Caco-2 (cell line): ENCODE results near the gene SLC8A2. TPM values are rescaled to one million over a fixed set of nuclear protein-coding genes. Genes with fewer than 3 reads are reported as not detected.

Experiments used
- BruUV-seq: library from RNA; stranded (reverse); fragments of 400-500 nt; replicated peaks from 2 replicates; lab custom pipeline; 2021; lab: Mats Ljungman, UMichigan
- CTCF ChIA-PET: fragments of 300-600 bp; sonication (Branson Sonifier 250); formaldehyde crosslinking; loops from one replicate; lab custom pipeline; 2022; ENCODE audit warnings: antibody characterized with exemption; lab: Charles Lee
- POLR2A ChIA-PET: fragments of 300-600 bp; sonication (Branson Sonifier 250); formaldehyde crosslinking; loops from one replicate; lab custom pipeline; 2022; ENCODE audit warnings: antibody characterized with exemption; lab: Charles Lee
- DNase-seq, 2 experiments: peaks; one replicate each; pipeline versions ENCODE4 v3.0.0 to v3.0.0-alpha.2; 2020 to 2022
- H3K27me3 ChIP-seq: replicated peaks from 2 replicates; pipeline ENCODE4 v1.6.0; 2011; ENCODE audit warnings: low read length; ENCODE audit not compliant: control insufficient read depth, insufficient read depth
- H3K36me3 ChIP-seq: 2 replicates; pipeline ENCODE4 v1.5.1; 2011; ENCODE audit warnings: low read length; ENCODE audit not compliant: control insufficient read depth, insufficient read depth
- H3K4me1 ChIP-seq: fragments of 250-450 bp; sonication (Bioruptor Pico); 2 replicates; pipeline ENCODE4 v1.5.1; 2020; ENCODE audit warnings: mild to moderate bottlenecking
- H3K4me3 ChIP-seq: 2 replicates; pipeline ENCODE4 v1.5.1; 2011; ENCODE audit warnings: low read depth, mild to moderate bottlenecking, control low read depth, low read length
- H3K9me3 ChIP-seq: fragments of 250-450 bp; sonication (Bioruptor Pico); 2 replicates; pipeline ENCODE4 v1.5.1; 2020; ENCODE audit warnings: mild to moderate bottlenecking, moderate library complexity
- H3K27ac Mint-ChIP-seq: one replicate; pipeline ENCODE4 v1.8.0; 2022; ENCODE audit warnings: mixed read lengths; ENCODE audit not compliant: unreplicated experiment
- H3K27me3 Mint-ChIP-seq: one replicate; pipeline ENCODE4 v1.8.0; 2022; ENCODE audit warnings: mixed read lengths; ENCODE audit not compliant: insufficient read depth, unreplicated experiment
- H3K36me3 Mint-ChIP-seq: one replicate; pipeline ENCODE4 v1.8.0; 2022; ENCODE audit warnings: mild to moderate bottlenecking, mixed read lengths; ENCODE audit not compliant: insufficient read depth, unreplicated experiment
- H3K4me1 Mint-ChIP-seq: one replicate; pipeline ENCODE4 v1.8.0; 2022; ENCODE audit warnings: low read depth, mixed read lengths; ENCODE audit not compliant: unreplicated experiment
- H3K4me3 Mint-ChIP-seq: one replicate; pipeline ENCODE4 v1.8.0; 2022; ENCODE audit warnings: mild to moderate bottlenecking, moderate library complexity, mixed read lengths; ENCODE audit not compliant: unreplicated experiment
- H3K9me3 Mint-ChIP-seq: one replicate; pipeline ENCODE4 v1.8.0; 2022; ENCODE audit warnings: mixed read lengths; ENCODE audit not compliant: unreplicated experiment
- CTCF ChIP-seq, 2 experiments: fragments of 200-600 bp in 1 of 2; IDR thresholded peaks; 1 replicate in 1 of 2; 2 replicates in 1 of 2; pipeline versions ENCODE4 v1.5.1 to v1.8.0; 2011 to 2022; ENCODE audit warnings: antibody characterized with exemption in 1 of 2, control low read depth in 1 of 2, inconsistent platforms in 1 of 2, low read depth in 1 of 2, low read length in 1 of 2, mild to moderate bottlenecking in 1 of 2, moderate library complexity in 1 of 2; ENCODE audit not compliant: insufficient read depth in 1 of 2, severe bottlenecking in 1 of 2, unreplicated experiment in 1 of 2
- intact Hi-C: fragments of 100-400 bp; cut with micrococcal nuclease; formaldehyde crosslinking; loops from one replicate; pipeline ENCODE4 v1.10.0; 2022; ENCODE audit not compliant: unreplicated experiment
- total RNA-seq: library from RNA; stranded (reverse); gene quantifications from 2 replicates; pipeline ENCODE4 v1.2.3, GENCODE V29; 2022

The SLC8A2 gene
- total RNA-seq, 1 experiment from 2014 or later = 1.2 TPM

GRCh38 chr19:47508721-47509120, 37.0 kb upstream of the SLC8A2 start:
- BruUV-seq = no TSS peak

GRCh38 chr19:47507924-47508553, 36.3 kb upstream of the SLC8A2 start:
- Mint-ChIP-seq H3K4me3 (no peak overlapping the region), H3K27ac (no peak overlapping the region), H3K4me1 (peaks cover 15% of the 10 kb centered on the region), H3K36me3 (peaks cover 58% of the 10 kb centered on the region), H3K9me3 (no peaks in the 10 kb centered on the region), H3K27me3 (no peaks in the 10 kb centered on the region)
- no peak for DNase-seq
- BruUV-seq = no TSS peak
- Histone ChIP-seq H3K4me1 (peaks cover 17% of the 10 kb centered on the region), H3K27me3 (no peaks in the 10 kb centered on the region), H3K36me3 (no peaks in the 10 kb centered on the region), H3K9me3 (no peaks in the 10 kb centered on the region), H3K4me3 (no peak overlapping the region)
- POLR2A ChIA-PET = no interaction called here
- intact Hi-C loops = no loop called here
- no peak for TF ChIP-seq CTCF (IDR thresholded peaks at IDR 0.05; ENCODE audit: insufficient read depth in 1 of 2, low read depth in 1 of 2, low read length in 1 of 2, severe bottlenecking in 1 of 2, unreplicated experiment in 1 of 2)
- CTCF ChIA-PET = no interaction called here

More at GRCh38 chr19:47508721-47509120, 37.0 kb upstream of the SLC8A2 start:
- no peaks in the 10 kb centered on the region for H3K27me3 Mint-ChIP-seq
- no peaks in the 10 kb centered on the region for H3K36me3 ChIP-seq
- peaks cover 22% of the 10 kb centered on the region for H3K4me1 ChIP-seq
- POLR2A ChIA-PET = no interaction called here
- CTCF ChIA-PET = interaction anchor here (0.8 kb wide), 1 partner anchor 72 kb away, joined by 4 read pairs; no protein-coding TSS in a partner anchor
- H3K4me3 Mint-ChIP-seq = no peak overlapping the region
- DNase-seq = no peak
- H3K27ac Mint-ChIP-seq = no peak overlapping the region
- no peaks in the 10 kb centered on the region for H3K27me3 ChIP-seq
- no peaks in the 10 kb centered on the region for H3K9me3 Mint-ChIP-seq
- peaks cover 22% of the 10 kb centered on the region for H3K4me1 Mint-ChIP-seq
- no peaks in the 10 kb centered on the region for H3K9me3 ChIP-seq
- H3K4me3 ChIP-seq = no peak overlapping the region
- intact Hi-C loops = no loop called here
- peaks cover 51% of the 10 kb centered on the region for H3K36me3 Mint-ChIP-seq
- TF ChIP-seq CTCF (IDR thresholded peaks at IDR 0.05; ENCODE audit: insufficient read depth in 1 of 2, low read depth in 1 of 2, low read length in 1 of 2, severe bottlenecking in 1 of 2, unreplicated experiment in 1 of 2) = no peak

- no peak overlapping the region for H3K4me3 Mint-ChIP-seq
- no peak for TF ChIP-seq CTCF (IDR thresholded peaks at IDR 0.05; ENCODE audit: insufficient read depth in 1 of 2, low read depth in 1 of 2, low read length in 1 of 2, severe bottlenecking in 1 of 2, unreplicated experiment in 1 of 2)
- BruUV-seq = no TSS peak
- intact Hi-C loops = no loop called here
- ChIA-PET POLR2A (no interaction called here), CTCF (no interaction called here)
- Histone ChIP-seq H3K4me3 (no peak overlapping the region), H3K9me3 (no peaks in the 10 kb centered on the region), H3K36me3 (no peaks in the 10 kb centered on the region), H3K4me1 (peaks cover 7% of the 10 kb centered on the region), H3K27me3 (no peaks in the 10 kb centered on the region)
- H3K9me3 Mint-ChIP-seq = no peaks in the 10 kb centered on the region
- H3K27ac Mint-ChIP-seq = no peak overlapping the region
- no peak for DNase-seq
- no peaks in the 10 kb centered on the region for H3K27me3 Mint-ChIP-seq
- H3K36me3 Mint-ChIP-seq = peaks cover 58% of the 10 kb centered on the region
- H3K4me1 Mint-ChIP-seq = peaks cover 5% of the 10 kb centered on the region
Observed at GRCh38 chr19:47507012-47507411, 35.3 kb upstream of the SLC8A2 start.
